ENCODE data around the gene CYP2D6. TPM values are rescaled to one million over a fixed set of nuclear protein-coding genes. Genes with fewer than 3 reads are reported as not detected.
A peak's percentile ranks its signal among the peaks of the same experiment; 100 is the strongest.

CYP2D6 gene
- total RNA-seq, 1 experiment from 2014 or later = 0.55 TPM

DNA sequence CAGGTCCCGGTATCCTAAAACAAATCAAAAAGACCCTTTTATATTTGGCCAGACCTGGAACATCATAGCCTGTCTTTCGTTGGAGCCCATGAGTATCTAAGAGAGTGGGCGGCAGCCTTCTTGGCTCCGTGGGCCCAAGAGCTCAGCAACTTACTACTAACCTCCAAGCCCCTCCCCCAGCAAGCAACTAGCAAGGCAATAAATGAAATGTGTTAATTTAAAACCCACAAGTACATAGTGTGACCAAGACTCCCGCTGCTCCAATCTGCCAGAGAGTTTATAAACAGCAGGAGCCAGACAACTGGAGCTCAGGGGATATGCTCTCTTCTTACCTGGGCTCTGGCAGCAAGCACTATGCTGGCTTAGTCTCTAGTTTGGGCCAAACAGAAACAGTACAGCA is 40.8 kb upstream of the CYP2D6 start:
- Histone ChIP-seq H3K9ac (ENCODE audit: low read length) (no peak overlapping the region), H3K4me1 (ENCODE audit: insufficient read depth, low read length) (no peaks in the 10 kb centered on the region), H3K4me3 (ENCODE audit: low read length) (no peak overlapping the region), H3K9me2 (replicated peaks; ENCODE audit: low read length) (no peaks in the 10 kb centered on the region), H3K36me3 (ENCODE audit: low read depth, low read length) (peaks cover 3% of the 10 kb centered on the region; the same call in 1 of the 2 replicates), H3K9me3 (ENCODE audit: low read length) (no peaks in the 10 kb centered on the region), H2AFZ (ENCODE audit: low read length) (no peak overlapping the region), H4K20me1 (ENCODE audit: low read length) (no peaks in the 10 kb centered on the region), H3K27ac (ENCODE audit: low read length) (no peak overlapping the region), H3F3A (ENCODE audit: low read length, unreplicated experiment) (no peaks in the 10 kb centered on the region), H3K27me3 (ENCODE audit: low read length) (no peaks in the 10 kb centered on the region), H3K79me2 (ENCODE audit: low read length) (no peaks in the 10 kb centered on the region; the same call in 1 of the 2 replicates), H3K4me2 (ENCODE audit: low read length) (no peak overlapping the region)
- BruUV-seq (replicated peaks) = no TSS peak
- CTCF ChIA-PET = no interaction called here
- TF ChIP-seq EZH2phosphoT487 (IDR thresholded peaks at IDR 0.05; ENCODE audit: borderline replicate concordance, low read length) (no peak), CTCF (conservative IDR thresholded peaks at IDR 0.05; ENCODE audit: low read depth, low read length) (no peak), EZH2 (IDR thresholded peaks at IDR 0.05; ENCODE audit: low read length, unreplicated experiment) (no peak)
- DNase-seq = no peak
- ATAC-seq = no peak
- intact Hi-C loops (cut with micrococcal nuclease) = no loop called here
- POLR2A ChIA-PET (ENCODE audit: unreplicated experiment) = no interaction called here

GRCh38 chr22:42170946-42171345 is 40.3 kb upstream of the CYP2D6 start:
- ATAC-seq (no peak), DNase-seq (no peak)
- Histone ChIP-seq H3K9me3 (ENCODE audit: low read length) (no peaks in the 10 kb centered on the region), H3K79me2 (ENCODE audit: low read length) (no peaks in the 10 kb centered on the region), H3K9me2 (replicated peaks; ENCODE audit: low read length) (no peaks in the 10 kb centered on the region), H3K27me3 (ENCODE audit: low read length) (no peaks in the 10 kb centered on the region), H3K4me1 (ENCODE audit: insufficient read depth, low read length) (no peaks in the 10 kb centered on the region), H3K4me3 (ENCODE audit: low read length) (no peak overlapping the region), H3K9ac (ENCODE audit: low read length) (no peak overlapping the region), H3K36me3 (ENCODE audit: low read depth, low read length) (peaks cover 3% of the 10 kb centered on the region; the same call in 1 of the 2 replicates), H2AFZ (ENCODE audit: low read length) (no peak overlapping the region), H3F3A (ENCODE audit: low read length, unreplicated experiment) (no peaks in the 10 kb centered on the region), H3K4me2 (ENCODE audit: low read length) (no peak overlapping the region), H4K20me1 (ENCODE audit: low read length) (no peaks in the 10 kb centered on the region), H3K27ac (ENCODE audit: low read length) (no peak overlapping the region)
- BruUV-seq (replicated peaks) = no TSS peak
- ChIA-PET CTCF (interaction anchor here (0.6 kb wide), 1 partner anchor 101 kb away, joined by 9 read pairs; no protein-coding TSS in a partner anchor), POLR2A (ENCODE audit: unreplicated experiment) (no interaction called here)
- intact Hi-C loops (cut with micrococcal nuclease) = no loop called here
- no peak for TF ChIP-seq EZH2phosphoT487 (IDR thresholded peaks at IDR 0.05; ENCODE audit: borderline replicate concordance, low read length)
- no peak for TF ChIP-seq EZH2 (IDR thresholded peaks at IDR 0.05; ENCODE audit: low read length, unreplicated experiment)
- no peak for TF ChIP-seq CTCF (conservative IDR thresholded peaks at IDR 0.05; ENCODE audit: low read depth, low read length)

DNA sequence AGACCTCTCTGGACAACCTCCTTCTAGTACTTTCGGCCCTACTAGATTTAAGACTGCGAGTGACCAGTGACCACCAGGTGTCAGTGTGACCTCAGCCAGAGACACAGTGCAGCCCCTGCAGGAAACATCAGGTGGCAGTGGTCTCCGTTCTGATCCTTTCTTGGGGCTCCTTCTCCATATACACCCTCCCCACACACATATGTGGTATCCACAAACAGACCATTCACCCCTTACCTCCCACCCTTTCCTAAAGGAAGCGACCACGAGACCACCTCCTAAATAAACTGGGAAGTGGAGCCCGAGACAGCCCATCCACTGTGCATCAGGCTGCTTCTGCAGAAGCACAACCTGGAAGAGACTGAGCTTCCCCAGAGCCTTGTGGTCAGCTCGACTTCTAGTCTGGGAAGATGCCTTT is 38.5 kb upstream of the CYP2D6 start:
- Histone ChIP-seq H3K36me3 (ENCODE audit: low read depth, low read length) (peaks cover 3% of the 10 kb centered on the region; the same call in 1 of the 2 replicates), H2AFZ (ENCODE audit: low read length) (no peak overlapping the region), H3K27me3 (ENCODE audit: low read length) (no peaks in the 10 kb centered on the region), H4K20me1 (ENCODE audit: low read length) (no peaks in the 10 kb centered on the region), H3K4me3 (ENCODE audit: low read length) (no peak overlapping the region), H3K4me1 (ENCODE audit: insufficient read depth, low read length) (no peaks in the 10 kb centered on the region), H3K27ac (ENCODE audit: low read length) (no peak overlapping the region), H3K9ac (ENCODE audit: low read length) (no peak overlapping the region), H3K9me2 (replicated peaks; ENCODE audit: low read length) (no peaks in the 10 kb centered on the region), H3K4me2 (ENCODE audit: low read length) (no peak overlapping the region), H3K9me3 (ENCODE audit: low read length) (no peaks in the 10 kb centered on the region), H3K79me2 (ENCODE audit: low read length) (no peaks in the 10 kb centered on the region), H3F3A (ENCODE audit: low read length, unreplicated experiment) (no peaks in the 10 kb centered on the region)
- DNase-seq (peak; percentile 64), ATAC-seq (peak; percentile 73)
- TF ChIP-seq CTCF (conservative IDR thresholded peaks at IDR 0.05; ENCODE audit: low read depth, low read length) (peak; percentile 91), EZH2phosphoT487 (IDR thresholded peaks at IDR 0.05; ENCODE audit: borderline replicate concordance, low read length) (no peak), EZH2 (IDR thresholded peaks at IDR 0.05; ENCODE audit: low read length, unreplicated experiment) (no peak)
- ChIA-PET CTCF (interaction anchor here (0.6 kb wide), 1 partner anchor 39 kb away, joined by 4 read pairs; no protein-coding TSS in a partner anchor), POLR2A (ENCODE audit: unreplicated experiment) (no interaction called here)
- BruUV-seq (replicated peaks) = no TSS peak
- intact Hi-C loops (cut with micrococcal nuclease) = loop anchor here (1.0 to 5.0 kb wide), 2 partner anchors 98 to 268 kb away; no protein-coding TSS in a partner anchor
